Neural crest cell (in vitro differentiated cells): ENCODE measurements around the gene RGR. TPM values are rescaled to one million over a fixed set of nuclear protein-coding genes. Genes with fewer than 3 reads are reported as not detected.

Experiments used
- DNase-seq: peaks from one replicate; pipeline ENCODE4 v3.0.0; 2021; ENCODE audit warnings: low read depth, mixed read lengths, low spot score
- H3K27ac Mint-ChIP-seq: one replicate; pipeline ENCODE4 v1.8.0; 2021; ENCODE audit warnings: mild to moderate bottlenecking, mixed read lengths; ENCODE audit not compliant: unreplicated experiment
- H3K27me3 Mint-ChIP-seq: 2 replicates; pipeline ENCODE4 v1.8.0; 2021; ENCODE audit warnings: low read depth, mild to moderate bottlenecking, mixed read lengths
- H3K36me3 Mint-ChIP-seq: 2 replicates; pipeline ENCODE4 v1.8.0; 2021; ENCODE audit warnings: low read depth, mild to moderate bottlenecking, mixed read lengths
- H3K4me1 Mint-ChIP-seq: 2 replicates; pipeline ENCODE4 v1.8.0; 2021; ENCODE audit warnings: mixed read lengths
- H3K4me3 Mint-ChIP-seq: one replicate; pipeline ENCODE4 v1.8.0; 2021; ENCODE audit warnings: mild to moderate bottlenecking, mixed read lengths
- H3K9me3 Mint-ChIP-seq: 2 replicates; pipeline ENCODE4 v1.8.0; 2021; ENCODE audit warnings: mixed read lengths
- total RNA-seq: library from RNA; stranded (reverse); gene quantifications from 2 replicates; pipeline ENCODE4 v1.2.1, GENCODE V29; 2021
- TF ChIP-seq, protein P1 (sequence below): fragments of 200-600 bp; sonication (generic); conservative IDR thresholded peaks from 2 replicates; pipeline ENCODE4 v1.5.0; 2021; ENCODE audit warnings: antibody characterized with exemption, mild to moderate bottlenecking

The RGR gene
- total RNA-seq, 1 donor from 2014 or later, result 0.23 TPM

DNA sequence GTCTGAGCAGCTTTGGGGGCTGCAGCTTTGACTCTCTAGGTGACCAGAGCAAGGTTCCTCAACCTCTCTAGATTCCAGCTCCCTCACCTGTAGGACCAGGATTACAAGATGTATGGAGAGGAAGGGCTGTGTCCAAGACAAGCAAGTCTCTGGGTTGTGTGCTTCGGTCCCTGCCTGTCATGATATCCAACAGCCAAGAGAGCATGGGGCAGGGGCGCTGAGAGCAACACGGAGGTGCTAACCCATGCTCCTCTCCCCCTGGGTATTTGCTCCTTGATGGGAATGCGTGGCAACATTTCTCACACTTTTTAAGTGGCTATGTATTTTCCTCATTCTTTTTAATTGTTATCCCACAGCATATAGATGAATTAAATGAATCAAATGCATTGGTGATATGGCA, 40.2 kb upstream of the RGR start:
- H3K4me1 Mint-ChIP-seq, result no peaks in the 10 kb centered on the region
- H3K4me3 Mint-ChIP-seq, result no peak overlapping the region
- H3K9me3 Mint-ChIP-seq, result no peaks in the 10 kb centered on the region
- no peak overlapping the region for H3K27ac Mint-ChIP-seq
- H3K36me3 Mint-ChIP-seq, result no peaks in the 10 kb centered on the region
- DNase-seq, result no peak
- TF ChIP-seq, protein P1, sequence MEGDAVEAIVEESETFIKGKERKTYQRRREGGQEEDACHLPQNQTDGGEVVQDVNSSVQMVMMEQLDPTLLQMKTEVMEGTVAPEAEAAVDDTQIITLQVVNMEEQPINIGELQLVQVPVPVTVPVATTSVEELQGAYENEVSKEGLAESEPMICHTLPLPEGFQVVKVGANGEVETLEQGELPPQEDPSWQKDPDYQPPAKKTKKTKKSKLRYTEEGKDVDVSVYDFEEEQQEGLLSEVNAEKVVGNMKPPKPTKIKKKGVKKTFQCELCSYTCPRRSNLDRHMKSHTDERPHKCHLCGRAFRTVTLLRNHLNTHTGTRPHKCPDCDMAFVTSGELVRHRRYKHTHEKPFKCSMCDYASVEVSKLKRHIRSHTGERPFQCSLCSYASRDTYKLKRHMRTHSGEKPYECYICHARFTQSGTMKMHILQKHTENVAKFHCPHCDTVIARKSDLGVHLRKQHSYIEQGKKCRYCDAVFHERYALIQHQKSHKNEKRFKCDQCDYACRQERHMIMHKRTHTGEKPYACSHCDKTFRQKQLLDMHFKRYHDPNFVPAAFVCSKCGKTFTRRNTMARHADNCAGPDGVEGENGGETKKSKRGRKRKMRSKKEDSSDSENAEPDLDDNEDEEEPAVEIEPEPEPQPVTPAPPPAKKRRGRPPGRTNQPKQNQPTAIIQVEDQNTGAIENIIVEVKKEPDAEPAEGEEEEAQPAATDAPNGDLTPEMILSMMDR, result no peak
- H3K27me3 Mint-ChIP-seq, result no peaks in the 10 kb centered on the region

DNA sequence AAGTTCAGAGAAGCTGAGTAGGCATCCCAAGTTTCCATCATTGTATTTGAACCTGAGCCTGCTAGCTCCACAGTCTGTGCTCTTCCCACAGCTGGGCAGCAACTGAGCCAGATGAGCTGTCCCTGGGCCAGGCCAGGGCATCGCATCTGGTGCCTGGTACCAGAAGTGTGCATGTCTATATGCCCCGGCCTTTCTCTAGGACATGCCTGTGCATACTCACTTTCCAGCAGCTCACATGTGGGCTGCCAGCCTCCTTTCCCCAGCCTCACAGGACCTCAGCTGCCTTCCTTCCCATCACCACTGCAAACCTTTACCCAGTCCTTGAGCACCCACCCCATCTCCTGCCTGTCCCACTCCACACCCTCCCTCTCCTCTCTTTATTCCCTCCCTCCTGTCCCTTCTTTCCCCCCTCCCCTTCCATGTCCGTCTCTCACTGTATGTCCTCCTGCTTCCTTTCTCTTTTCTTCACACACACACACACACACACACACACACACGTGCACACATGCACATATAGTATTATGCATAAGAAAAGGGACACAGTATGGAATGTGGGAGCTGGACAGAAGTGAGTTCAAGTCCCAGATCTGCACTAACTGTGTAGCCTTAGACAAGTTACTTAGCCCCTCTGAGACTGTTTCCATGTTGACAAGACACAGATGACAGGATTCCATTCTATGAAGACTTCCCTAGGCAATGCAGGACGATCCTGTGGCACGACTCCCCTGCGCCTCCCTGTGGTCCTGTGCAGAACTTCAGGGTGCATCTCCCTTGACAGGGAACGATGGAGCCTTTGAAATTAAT, 39.6 kb upstream of the RGR start:
- Mint-ChIP-seq H3K36me3 (no peaks in the 10 kb centered on the region), H3K9me3 (no peaks in the 10 kb centered on the region), H3K27ac (no peak overlapping the region), H3K4me1 (no peaks in the 10 kb centered on the region), H3K4me3 (no peak overlapping the region), H3K27me3 (no peaks in the 10 kb centered on the region)
- TF ChIP-seq, protein P1, result peak; percentile 78
- DNase-seq, result peak; percentile 74

DNA sequence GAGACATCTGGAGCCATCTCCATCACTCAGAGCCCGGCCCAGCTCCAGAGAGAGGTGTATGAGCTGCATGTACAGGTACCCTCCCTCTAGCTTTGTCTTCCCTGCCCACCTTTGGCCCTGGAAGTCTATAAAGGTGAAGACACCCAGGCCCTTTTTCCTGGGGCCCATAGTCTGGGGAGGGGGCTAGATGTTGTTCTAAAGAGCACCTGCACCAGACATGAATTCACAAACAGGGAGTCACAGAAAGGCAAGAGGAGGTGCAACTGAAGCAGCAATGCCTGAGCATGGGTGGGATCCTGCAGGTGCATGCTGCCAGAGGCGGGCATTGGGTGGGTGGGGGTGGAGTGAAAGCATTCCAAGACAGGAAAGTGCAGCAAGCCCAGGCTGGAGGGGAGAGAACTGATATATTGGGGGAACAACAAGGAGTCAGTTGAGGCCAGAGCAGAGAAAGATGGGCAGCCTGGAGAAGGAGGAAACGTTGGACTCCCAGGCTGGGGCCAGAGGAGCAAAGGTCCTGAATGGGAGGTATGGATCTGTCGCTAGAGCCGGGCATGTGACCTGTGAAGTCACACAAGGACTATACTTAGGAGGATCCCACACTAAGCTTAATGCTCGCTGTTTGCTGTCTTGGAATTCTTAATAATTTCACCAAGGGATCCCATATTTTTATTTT, 38.9 kb upstream of the RGR start:
- Mint-ChIP-seq H3K27ac (no peak overlapping the region), H3K4me3 (no peak overlapping the region), H3K36me3 (no peaks in the 10 kb centered on the region), H3K27me3 (no peaks in the 10 kb centered on the region), H3K4me1 (no peaks in the 10 kb centered on the region), H3K9me3 (no peaks in the 10 kb centered on the region)
- TF ChIP-seq, protein P1, result peak; percentile 7
- no peak for DNase-seq

DNA sequence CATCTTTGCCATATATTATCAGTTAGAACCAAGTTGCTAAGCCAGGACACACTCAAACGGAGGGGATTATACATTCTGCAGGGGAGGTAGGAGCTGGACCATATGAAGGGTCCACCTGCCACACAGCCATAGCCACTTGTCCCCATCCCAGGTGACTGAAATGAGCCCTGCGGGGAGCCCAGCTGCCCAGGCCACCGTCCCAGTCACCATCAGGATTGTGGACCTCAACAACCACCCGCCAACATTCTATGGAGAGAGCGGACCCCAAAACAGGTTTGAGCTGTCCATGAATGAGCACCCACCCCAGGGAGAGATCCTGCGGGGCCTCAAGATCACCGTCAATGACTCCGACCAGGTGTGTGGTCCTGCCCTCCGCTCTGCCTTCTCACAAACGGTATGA, 36.8 kb upstream of the RGR start:
- Mint-ChIP-seq H3K36me3 (peaks cover 2% of the 10 kb centered on the region), H3K4me1 (no peaks in the 10 kb centered on the region), H3K9me3 (no peaks in the 10 kb centered on the region), H3K27me3 (no peaks in the 10 kb centered on the region), H3K4me3 (no peak overlapping the region), H3K27ac (no peak overlapping the region)
- TF ChIP-seq, protein P1, result no peak
- no peak for DNase-seq

DNA sequence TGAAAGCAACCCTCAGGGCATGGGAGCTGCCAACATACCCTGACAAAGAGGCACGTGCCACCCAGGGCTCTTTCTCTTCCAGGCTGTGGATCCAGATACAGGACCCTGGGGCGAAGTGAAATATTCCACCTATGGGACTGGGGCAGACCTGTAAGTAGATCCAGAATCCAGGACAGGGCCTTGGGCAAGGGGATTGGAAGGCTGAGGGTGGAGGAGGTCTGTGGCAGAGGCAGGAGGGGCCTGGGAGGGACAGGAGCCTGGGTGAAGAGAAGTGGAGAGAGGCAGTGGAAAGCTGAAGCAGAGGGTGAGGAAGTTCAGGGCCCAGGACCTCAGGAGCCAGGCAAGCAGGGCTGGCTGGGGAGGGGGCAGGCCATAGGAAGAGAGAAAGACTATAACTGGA, 33.3 kb upstream of the RGR start:
- H3K4me3 Mint-ChIP-seq, result no peak overlapping the region
- peak overlapping the region; percentile 47 for H3K27ac Mint-ChIP-seq
- DNase-seq, result no peak
- H3K36me3 Mint-ChIP-seq, result peaks cover 5% of the 10 kb centered on the region
- TF ChIP-seq, protein P1, result no peak
- H3K4me1 Mint-ChIP-seq, result no peaks in the 10 kb centered on the region
- H3K27me3 Mint-ChIP-seq, result no peaks in the 10 kb centered on the region
- H3K9me3 Mint-ChIP-seq, result peaks cover 2% of the 10 kb centered on the region
